HCT116 (cell line): ENCODE results near the gene MRPL37.

Experiments
- ATF3 ChIP-seq: IDR thresholded peaks from 2 replicates; pipeline ENCODE4 v1.6.1; 2012
- EGR1 ChIP-seq: IDR thresholded peaks from 2 replicates; pipeline ENCODE4 v1.6.1; 2012; ENCODE audit warnings: low read depth
- EZH2 ChIP-seq: fragments of 200-600 bp; sonication (generic); IDR thresholded peaks from 2 replicates; pipeline ENCODE4 v1.6.1; 2017; ENCODE audit warnings: antibody characterized with exemption, mixed run types
- SIN3A ChIP-seq: IDR thresholded peaks from 2 replicates; pipeline ENCODE4 v1.6.1; 2012; ENCODE audit warnings: low read depth

DNA sequence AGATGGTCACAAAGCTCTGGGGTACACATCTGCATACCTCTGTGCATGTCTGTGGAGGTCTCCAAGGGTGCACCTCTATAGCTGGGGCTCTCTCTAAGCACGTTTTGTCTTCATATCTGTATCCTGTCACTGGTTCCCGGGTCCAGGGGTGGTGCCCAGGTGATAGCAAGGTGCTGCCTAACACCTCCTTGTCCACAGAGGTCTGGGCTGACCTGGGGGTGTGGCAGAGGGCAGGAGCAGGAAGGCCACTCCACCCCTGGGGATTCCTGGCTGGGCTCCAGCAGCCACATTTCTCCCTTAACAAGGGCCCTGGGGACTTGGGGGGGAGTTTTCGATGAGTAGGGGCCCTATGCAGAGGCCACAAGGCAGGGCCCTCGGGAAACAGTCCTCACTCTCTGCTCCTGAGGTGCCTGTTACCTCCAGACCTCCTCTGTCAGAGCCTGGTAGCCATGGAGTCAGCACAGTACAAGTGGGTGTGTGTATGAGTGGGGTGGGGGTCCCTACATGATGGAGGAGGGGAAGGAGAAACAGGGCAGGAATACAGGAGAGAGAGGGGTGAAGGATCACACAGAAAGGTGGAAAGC, 40.1 kb upstream of the MRPL37 start:
- TF ChIP-seq SIN3A (no peak), EGR1 (no peak), EZH2 (no peak), ATF3 (no peak)
